A549 (cell line): Measurements from ENCODE around the gene ADAT2. TPM values are rescaled to one million over a fixed set of nuclear protein-coding genes. Genes with fewer than 3 reads are reported as not detected.

ENCODE experiments used
- ATAC-seq, 2 experiments: fragments of 200-7000 bp in 1 of 2; fragments of >200 bp in 1 of 2; cut with Nextera tagmentation in 1 of 2; cut with Tn5 transposase in 1 of 2; 3 replicates each; pipeline versions ENCODE4 v1.8.0 to v1.9.1; 2018 to 2020; ENCODE audit warnings: mild to moderate bottlenecking in 1 of 2, moderate library complexity in 1 of 2
- CTCF ChIA-PET: fragments of 300-600 bp; sonication (Branson Sonifier 250); formaldehyde crosslinking; extraction: SDS; loops from one replicate; lab custom pipeline; 2021; ENCODE audit warnings: antibody characterized with exemption, inconsistent platforms; lab: Yijun Ruan, JAX
- POLR2A ChIA-PET: fragments of 350-600 bp; formaldehyde crosslinking; extraction: SDS; loops from one replicate; lab custom pipeline; 2021; ENCODE audit warnings: antibody characterized with exemption, inconsistent platforms; lab: Yijun Ruan, JAX
- DNase-seq, 2 experiments: peaks; one replicate each; pipeline versions ENCODE4 v3.0.0 to v3.0.0-alpha.2; 2011 to 2016; ENCODE audit warnings: low read depth in 1 of 2, low spot score in 1 of 2
- FAIRE-seq: peaks from 2 replicates; lab custom pipeline; 2011; peaks lifted over from hg19 to GRCh38; lab: Jason Lieb, UNC
- H3K27ac ChIP-seq, 2 experiments: fragments of >200 bp; sonication (Bioruptor Twin); formaldehyde crosslinking; 3 replicates each; pipeline ENCODE4 v1.5.1; 2016 to 2017
- H3K4me1 ChIP-seq: fragments of >200 bp; sonication (Bioruptor Twin); formaldehyde crosslinking; 3 replicates; pipeline ENCODE4 v1.6.1; 2016
- H3K4me2 ChIP-seq: fragments of >200 bp; sonication (Bioruptor Twin); formaldehyde crosslinking; 3 replicates; pipeline ENCODE4 v1.6.1; 2016
- H3K4me3 ChIP-seq: fragments of >200 bp; sonication (Bioruptor Twin); formaldehyde crosslinking; 3 replicates; pipeline ENCODE4 v1.5.1; 2016
- H3K9me3 ChIP-seq: fragments of >200 bp; sonication (Bioruptor Twin); formaldehyde crosslinking; 3 replicates; pipeline ENCODE4 v1.6.1; 2016
- BCL3 ChIP-seq: fragments of >200 bp; sonication (Bioruptor Twin); formaldehyde crosslinking; IDR thresholded peaks from 3 replicates; pipeline ENCODE4 v1.6.1; 2016
- BHLHE40 ChIP-seq: IDR thresholded peaks from 2 replicates; pipeline ENCODE4 v1.6.1; 2012; ENCODE audit warnings: low read depth, low read length, inconsistent platforms
- CBX8 ChIP-seq: fragments of 200-600 bp; sonication (generic); IDR thresholded peaks from 2 replicates; pipeline ENCODE4 v1.6.1; 2016
- CEBPB ChIP-seq, 2 experiments: fragments of >200 bp in 1 of 2; sonication (Bioruptor Twin) in 1 of 2; formaldehyde crosslinking in 1 of 2; IDR thresholded peaks; 2 replicates each; pipeline ENCODE4 v1.6.1; 2012 to 2016
- CHD2 ChIP-seq: fragments of 150-350 bp; IDR thresholded peaks from 2 replicates; pipeline ENCODE4 v1.6.1; 2014; ENCODE audit warnings: low read length; ENCODE audit not compliant: partially characterized antibody
- EHF ChIP-seq: fragments of 250-450 bp; sonication (Bioruptor Pico); IDR thresholded peaks from 2 replicates; pipeline ENCODE4 v1.5.0; 2020; ENCODE audit warnings: mild to moderate bottlenecking
- EHMT2 ChIP-seq: fragments of 200-600 bp; sonication (generic); IDR thresholded peaks from 2 replicates; pipeline ENCODE4 v1.6.1; 2016; ENCODE audit warnings: antibody characterized with exemption, low read depth, mild to moderate bottlenecking, moderate library complexity
- ELK1 ChIP-seq: fragments of 150-350 bp; IDR thresholded peaks from 2 replicates; pipeline ENCODE4 v1.6.1; 2014; ENCODE audit warnings: low read depth, mild to moderate bottlenecking, low read length
- ESRRA ChIP-seq: fragments of 150-350 bp; IDR thresholded peaks from 2 replicates; pipeline ENCODE4 v1.6.1; 2014; ENCODE audit warnings: mild to moderate bottlenecking, low read length, borderline replicate concordance
- FOSB ChIP-seq: fragments of 250-450 bp; sonication (Bioruptor Pico); IDR thresholded peaks from 2 replicates; pipeline ENCODE4 v1.5.0; 2020; ENCODE audit warnings: mild to moderate bottlenecking, moderate library complexity
- FOXS1 ChIP-seq: fragments of 250-450 bp; sonication (Bioruptor Pico); IDR thresholded peaks from 2 replicates; pipeline ENCODE4 v1.5.0; 2020; ENCODE audit warnings: mild to moderate bottlenecking, moderate library complexity
- GATA3 ChIP-seq: IDR thresholded peaks from 2 replicates; pipeline ENCODE4 v1.6.1; 2012; ENCODE audit warnings: borderline replicate concordance
- HOXA7 ChIP-seq: fragments of 250-450 bp; sonication (Bioruptor Pico); IDR thresholded peaks from 2 replicates; pipeline ENCODE4 v1.5.0; 2020; ENCODE audit warnings: mild to moderate bottlenecking, moderate library complexity
- MAFK ChIP-seq: fragments of 450-650 bp; IDR thresholded peaks from 2 replicates; pipeline ENCODE4 v1.6.1; 2014; ENCODE audit not compliant: partially characterized antibody
- MAZ ChIP-seq: fragments of 150-350 bp; IDR thresholded peaks from 2 replicates; pipeline ENCODE4 v1.6.1; 2014; ENCODE audit warnings: antibody characterized with exemption, low read depth, low read length, borderline replicate concordance
- MYC ChIP-seq: IDR thresholded peaks from 2 replicates; pipeline ENCODE4 v1.6.1; 2012; ENCODE audit warnings: mild to moderate bottlenecking, inconsistent platforms, low read length, improper control_type of control experiment, borderline replicate concordance
- NFE2L2 ChIP-seq: fragments of 150-350 bp; conservative IDR thresholded peaks from 2 replicates; pipeline ENCODE4 v1.6.1; 2014; ENCODE audit warnings: low read length
- NR3C1 ChIP-seq: fragments of >200 bp; sonication (Bioruptor Twin); formaldehyde crosslinking; IDR thresholded peaks from 3 replicates; pipeline ENCODE4 v1.6.1; 2017
- PHF8 ChIP-seq: fragments of 200-600 bp; sonication (generic); IDR thresholded peaks from 2 replicates; pipeline ENCODE4 v1.6.1; 2016; ENCODE audit warnings: low read depth, mild to moderate bottlenecking, antibody characterized with exemption, moderate library complexity, borderline replicate concordance
- RAD21 ChIP-seq, 2 experiments: fragments of >200 bp in 1 of 2; sonication (Bioruptor Twin) in 1 of 2; formaldehyde crosslinking in 1 of 2; IDR thresholded peaks in 1 of 2; conservative IDR thresholded peaks in 1 of 2; 2 replicates in 1 of 2; 3 replicates in 1 of 2; pipeline ENCODE4 v1.6.1; 2012 to 2018; ENCODE audit warnings: inconsistent platforms in 1 of 2
- RFX5 ChIP-seq: fragments of 450-650 bp; IDR thresholded peaks from 2 replicates; pipeline ENCODE4 v1.7.1; 2014; ENCODE audit warnings: antibody characterized with exemption, mild to moderate bottlenecking, moderate library complexity
- RNF2 ChIP-seq: fragments of 200-600 bp; sonication (generic); IDR thresholded peaks from 2 replicates; pipeline ENCODE4 v1.6.1; 2016; ENCODE audit warnings: low read depth, mild to moderate bottlenecking, antibody characterized with exemption, moderate library complexity, borderline replicate concordance
- TFCP2L1 ChIP-seq: fragments of 250-450 bp; sonication (Bioruptor Pico); IDR thresholded peaks from 2 replicates; pipeline ENCODE4 v1.5.0; 2021; ENCODE audit warnings: mild to moderate bottlenecking
- USF2 ChIP-seq: fragments of 450-650 bp; IDR thresholded peaks from 2 replicates; pipeline ENCODE4 v1.6.1; 2014; ENCODE audit warnings: antibody characterized with exemption
- ZC3H11A ChIP-seq: fragments of 450-650 bp; IDR thresholded peaks from 2 replicates; pipeline ENCODE4 v1.6.1; 2014; ENCODE audit warnings: antibody characterized with exemption, mild to moderate bottlenecking
- ZFP36 ChIP-seq: fragments of 450-650 bp; IDR thresholded peaks from 2 replicates; pipeline ENCODE4 v1.6.1; 2014; ENCODE audit warnings: borderline replicate concordance; ENCODE audit not compliant: partially characterized antibody
- ZNF302 ChIP-seq: fragments of 250-450 bp; sonication (Bioruptor Pico); IDR thresholded peaks from 2 replicates; pipeline ENCODE4 v1.9.0; 2021; ENCODE audit warnings: inconsistent platforms, mild to moderate bottlenecking, moderate library complexity
- WGBS: methylation state at CpG from one replicate; pipeline ENCODE4 v1.1.6; 2017; ENCODE audit errors: missing lambda C conversion rate; 5-methylcytosine and 5-hydroxymethylcytosine counted together
- polyA plus RNA-seq, 4 experiments: library from polyadenylated mRNA; depleted of rRNA in 3 of 4; stranded (reverse); fragments of >200 nt; fragmentation: RNase III in 1 of 4; extraction: RNeasy Plus Mini Kit Qiagen cat#74134 plus additional on column Dnase treatment in 1 of 4; gene quantifications; 2 replicates in 3 of 4; 3 replicates in 1 of 4; pipeline ENCODE4 v1.2.3, GENCODE V29; 2011 to 2017
- TF ChIP-seq, protein P1 (sequence below): fragments of 250-450 bp; sonication (Bioruptor Pico); IDR thresholded peaks from 2 replicates; pipeline ENCODE4 v1.5.0; 2020; ENCODE audit warnings: low read depth, mild to moderate bottlenecking, moderate library complexity
- TF ChIP-seq, protein P2 (sequence below): fragments of >200 bp; sonication (Bioruptor Twin); formaldehyde crosslinking; IDR thresholded peaks from 2 replicates; pipeline ENCODE4 v1.6.1; 2016

Gene ADAT2
- polyA plus RNA-seq, 2 of the 4 experiments (the other 2 are of a cell fraction), result 7.1 to 8.0 TPM

GRCh38 chr6:143498428-143498827, 47.9 kb upstream of the ADAT2 start:
- FAIRE-seq, result no peak
- CTCF ChIA-PET, result no interaction called here
- no peak overlapping the region for H3K4me2 ChIP-seq
- WGBS, result 100% methylated on average over 4 of the region's 4 CpGs
- TF ChIP-seq CBX8 (no peak), ZFP36 (no peak), MAZ (no peak), GATA3 (no peak), ELK1 (no peak), NFE2L2 (no peak), ZC3H11A (no peak), CHD2 (no peak), PHF8 (no peak), TFCP2L1 (CRISPR knock-in tag) (no peak), FOXS1 (CRISPR knock-in tag) (no peak), HOXA7 (CRISPR knock-in tag) (no peak), RFX5 (no peak), BHLHE40 (no peak), MAFK (no peak), NR3C1 (no peak), RNF2 (no peak)
- TF ChIP-seq, protein P1, sequence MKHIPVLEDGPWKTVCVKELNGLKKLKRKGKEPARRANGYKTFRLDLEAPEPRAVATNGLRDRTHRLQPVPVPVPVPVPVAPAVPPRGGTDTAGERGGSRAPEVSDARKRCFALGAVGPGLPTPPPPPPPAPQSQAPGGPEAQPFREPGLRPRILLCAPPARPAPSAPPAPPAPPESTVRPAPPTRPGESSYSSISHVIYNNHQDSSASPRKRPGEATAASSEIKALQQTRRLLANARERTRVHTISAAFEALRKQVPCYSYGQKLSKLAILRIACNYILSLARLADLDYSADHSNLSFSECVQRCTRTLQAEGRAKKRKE, result no peak
- TF ChIP-seq, all 56 proteins: peak for 0
- no peak for ATAC-seq
- Histone ChIP-seq H3K4me1 (no peaks in the 10 kb centered on the region), H3K4me3 (no peak overlapping the region), H3K27ac (no peak overlapping the region), H3K9me3 (no peaks in the 10 kb centered on the region)
- no peak for DNase-seq
- POLR2A ChIA-PET, result no interaction called here

DNA sequence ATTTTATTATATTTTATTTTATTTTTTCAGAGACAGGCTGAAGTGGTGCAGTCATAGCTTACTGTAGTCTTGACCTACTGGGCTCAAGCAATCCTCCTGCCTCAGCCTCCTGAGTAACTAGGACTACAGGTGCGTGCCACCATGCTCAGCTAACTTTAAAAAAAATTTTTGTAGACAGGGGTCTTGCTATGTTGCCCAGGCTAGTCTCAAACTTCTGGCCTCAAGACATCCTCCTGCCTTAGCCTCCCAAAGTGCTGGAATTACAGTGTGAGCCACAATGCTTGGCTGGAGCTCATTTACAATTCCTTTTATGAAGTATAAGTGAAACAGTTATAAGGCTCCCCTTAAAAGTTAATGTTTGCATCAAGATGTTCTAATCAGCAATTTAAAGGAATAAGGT, 46.5 kb upstream of the ADAT2 start:
- Histone ChIP-seq H3K4me2 (no peak overlapping the region), H3K27ac (no peak overlapping the region), H3K9me3 (no peaks in the 10 kb centered on the region), H3K4me3 (no peak overlapping the region), H3K4me1 (no peaks in the 10 kb centered on the region)
- TF ChIP-seq USF2 (no peak), BCL3 (no peak), FOSB (CRISPR knock-in tag) (no peak), ESRRA (no peak), MAFK (no peak), ZNF302 (CRISPR knock-in tag) (no peak), RFX5 (no peak), EHMT2 (no peak), EHF (no peak), MAZ (no peak), MYC (no peak), CEBPB (IDR thresholded peaks at IDR 0.05) (no peak), PHF8 (no peak), RAD21 (conservative IDR thresholded peaks at IDR 0.05 in 1 of 2, IDR thresholded peaks at IDR 0.05 in 1 of 2) (no peak), ELK1 (no peak)
- TF ChIP-seq, protein P2, sequence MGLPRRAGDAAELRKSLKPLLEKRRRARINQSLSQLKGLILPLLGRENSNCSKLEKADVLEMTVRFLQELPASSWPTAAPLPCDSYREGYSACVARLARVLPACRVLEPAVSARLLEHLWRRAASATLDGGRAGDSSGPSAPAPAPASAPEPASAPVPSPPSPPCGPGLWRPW, result no peak
- TF ChIP-seq, protein P1, result no peak
- FAIRE-seq, result no peak
- ATAC-seq, result no peak
- DNase-seq, result no peak
- ChIA-PET CTCF (no interaction called here), POLR2A (no interaction called here)
- 100% methylated on average over 1 of the region's 1 CpG for WGBS
